Measurements from ENCODE around the gene COG5.
A peak's percentile ranks its signal among the peaks of the same experiment; 100 is the strongest.

COG5 gene

GRCh38 chr7:107600816-107601215 lies 37.1 kb upstream of the COG5 start:
- no peak for TF ChIP-seq CTCF (IDR thresholded peaks at IDR 0.05; ENCODE audit: low read depth, low read length, missing control alignments)
- DNase-seq (ENCODE audit: low read depth) = no peak
- in situ Hi-C loops (cut with HindIII; ENCODE audit: low sequenced_read_pairs) = no loop called here
- H3K4me3 ChIP-seq (ENCODE audit: low read depth, low read length) = no peak overlapping the region

- TF ChIP-seq CTCF (IDR thresholded peaks at IDR 0.05; ENCODE audit: low read depth, low read length, missing control alignments) = no peak
- no peak for DNase-seq (ENCODE audit: low read depth)
- H3K4me3 ChIP-seq (ENCODE audit: low read depth, low read length) = no peak overlapping the region
- in situ Hi-C loops (cut with HindIII; ENCODE audit: low sequenced_read_pairs) = no loop called here
Observed at GRCh38 chr7:107599262-107599661, 35.5 kb upstream of the COG5 start.

- no peak for DNase-seq (ENCODE audit: low read depth)
- TF ChIP-seq CTCF (IDR thresholded peaks at IDR 0.05; ENCODE audit: low read depth, low read length, missing control alignments) = no peak
Observed at GRCh38 chr7:107597953-107598352, 34.2 kb upstream of the COG5 start.

GRCh38 chr7:107597582-107597916 lies 33.8 kb upstream of the COG5 start:
- in situ Hi-C loops (cut with HindIII; ENCODE audit: low sequenced_read_pairs) = no loop called here
- no peak for TF ChIP-seq CTCF (IDR thresholded peaks at IDR 0.05; ENCODE audit: low read depth, low read length, missing control alignments)
- DNase-seq (ENCODE audit: low read depth) = no peak
- H3K4me3 ChIP-seq (ENCODE audit: low read depth, low read length) = no peak overlapping the region

More at GRCh38 chr7:107597953-107598352, 34.2 kb upstream of the COG5 start:
- no peak overlapping the region for H3K4me3 ChIP-seq (ENCODE audit: low read depth, low read length)
- in situ Hi-C loops (cut with HindIII; ENCODE audit: low sequenced_read_pairs) = no loop called here

GRCh38 chr7:107596881-107597581 lies 33.3 kb upstream of the COG5 start:
- no peak for TF ChIP-seq CTCF (IDR thresholded peaks at IDR 0.05; ENCODE audit: low read depth, low read length, missing control alignments)
- H3K4me3 ChIP-seq (ENCODE audit: low read depth, low read length) = no peak overlapping the region
- in situ Hi-C loops (cut with HindIII; ENCODE audit: low sequenced_read_pairs) = no loop called here
- DNase-seq (ENCODE audit: low read depth) = peak; percentile 48

GRCh38 chr7:107594961-107595737 lies 31.4 kb upstream of the COG5 start:
- DNase-seq (ENCODE audit: low read depth) = peak; percentile 75
- TF ChIP-seq CTCF (IDR thresholded peaks at IDR 0.05; ENCODE audit: low read depth, low read length, missing control alignments) = no peak
- H3K4me3 ChIP-seq (ENCODE audit: low read depth, low read length) = no peak overlapping the region
- in situ Hi-C loops (cut with HindIII; ENCODE audit: low sequenced_read_pairs) = no loop called here
